Activated gamma-delta T cell (primary cell): Measurements from ENCODE around the gene SH3D19.

Source experiments
- DNase-seq: peaks from one replicate; lab custom pipeline; 2025; lab: John Stamatoyannopoulos, UW

The SH3D19 gene

GRCh38 chr4:151231915-151232595 is 93.3 kb downstream of the SH3D19 start:
- no peak for DNase-seq

DNA sequence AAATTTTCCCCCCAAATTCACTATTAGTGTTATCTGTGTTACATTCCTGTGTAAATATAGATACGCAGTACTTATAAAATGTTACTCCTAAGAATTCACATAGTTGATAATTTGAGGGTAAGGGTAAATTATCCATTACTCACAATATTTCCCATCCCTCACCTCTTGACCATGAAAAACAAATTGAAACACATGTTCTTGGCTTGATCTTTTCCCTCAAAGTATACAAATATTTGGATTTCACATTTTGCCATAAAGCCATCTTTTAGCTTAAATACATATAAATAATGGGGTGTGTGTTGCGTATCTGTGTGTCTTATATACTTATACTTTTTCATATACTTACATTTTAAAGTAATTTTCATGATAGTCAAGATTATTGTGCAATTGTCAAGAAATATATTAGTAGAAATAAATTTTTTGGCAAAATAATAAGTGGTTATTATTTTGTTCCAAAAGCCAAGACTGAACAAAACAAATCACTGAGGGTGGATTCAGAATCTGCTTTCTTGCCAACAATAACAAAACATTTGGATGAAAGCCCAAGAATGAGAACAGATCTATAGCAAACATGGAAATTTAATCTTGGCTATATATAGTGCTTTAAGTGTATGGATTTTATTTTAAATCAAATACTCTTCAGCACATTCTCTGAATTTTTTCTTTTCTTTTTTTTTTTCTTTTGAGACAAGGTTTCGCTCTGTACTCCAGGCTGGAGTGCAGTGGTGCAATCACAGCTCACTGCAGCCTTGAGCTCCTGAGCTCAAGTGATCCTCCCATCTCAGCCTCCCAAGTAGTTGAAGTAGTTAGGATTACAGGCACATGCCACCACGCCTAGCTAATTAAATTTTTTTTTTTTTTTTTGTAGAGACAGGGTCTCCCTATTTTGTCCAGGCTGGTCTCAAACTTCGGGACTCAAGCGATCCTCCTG is 97.0 kb downstream of the SH3D19 start:
- DNase-seq: no peak

DNA sequence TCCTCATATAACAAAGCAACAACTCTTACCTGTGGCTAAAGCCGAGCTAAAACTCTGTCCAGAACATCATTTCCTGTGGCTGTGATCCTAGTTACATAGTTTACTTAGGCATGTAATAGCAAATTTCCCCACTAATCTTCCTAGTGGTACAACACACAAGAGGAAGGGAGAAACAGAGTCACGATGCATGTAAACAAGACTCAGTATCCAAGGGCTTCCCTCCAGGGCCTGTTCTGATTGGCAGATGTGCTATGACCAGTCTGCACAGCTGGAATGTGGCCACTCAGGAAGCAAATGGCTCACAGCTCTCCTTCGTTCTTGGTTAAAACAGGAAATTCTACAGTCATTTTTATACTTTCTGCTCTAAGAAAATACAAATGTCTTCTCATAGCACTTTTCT is 97.7 kb downstream of the SH3D19 start:
- DNase-seq: no peak

GRCh38 chr4:151227172-151227571 is 98.2 kb downstream of the SH3D19 start:
- no peak for DNase-seq

DNA sequence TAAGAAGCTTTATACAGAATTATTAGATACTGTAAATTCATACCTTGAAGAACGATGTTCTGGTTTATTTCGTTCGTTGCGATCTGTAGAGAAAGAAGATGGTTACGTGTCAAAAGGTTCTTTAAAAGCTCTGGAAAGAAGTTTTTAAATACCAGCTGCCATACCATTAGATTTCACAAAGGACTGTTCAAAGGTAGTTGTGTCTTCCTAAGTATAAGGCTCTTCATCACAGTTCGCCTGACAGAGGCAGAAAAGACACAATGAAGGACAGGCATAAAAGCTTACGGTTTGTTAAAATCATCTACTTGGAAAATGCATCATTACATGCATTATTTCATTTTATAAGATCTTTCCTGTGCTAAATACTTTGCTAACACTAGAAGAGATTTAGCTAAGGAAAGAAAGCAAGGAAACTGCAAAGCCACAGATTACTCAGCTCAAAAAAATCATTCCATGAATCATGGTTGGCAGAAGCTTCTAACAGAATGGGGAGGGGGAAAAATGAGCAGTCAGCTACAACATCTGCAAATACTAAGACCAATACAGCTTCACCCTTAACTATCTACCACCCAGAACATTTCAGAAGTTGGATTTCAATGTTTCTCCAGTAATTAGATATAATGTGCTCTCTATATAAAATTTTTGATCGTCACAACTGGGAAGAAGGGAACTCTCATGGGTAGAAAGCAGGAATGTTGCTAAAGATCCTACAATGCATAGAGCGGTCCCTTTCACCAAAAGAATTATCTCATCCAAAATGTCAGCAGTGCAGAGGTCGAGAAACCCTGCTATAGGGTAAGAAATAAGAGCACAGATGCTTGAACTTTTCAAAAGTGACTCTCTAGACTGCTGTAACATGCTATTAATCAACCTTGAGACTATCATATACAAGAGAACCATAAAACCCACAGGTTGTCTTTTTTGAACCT is 99.1 kb downstream of the SH3D19 start:
- DNase-seq: no peak

DNA sequence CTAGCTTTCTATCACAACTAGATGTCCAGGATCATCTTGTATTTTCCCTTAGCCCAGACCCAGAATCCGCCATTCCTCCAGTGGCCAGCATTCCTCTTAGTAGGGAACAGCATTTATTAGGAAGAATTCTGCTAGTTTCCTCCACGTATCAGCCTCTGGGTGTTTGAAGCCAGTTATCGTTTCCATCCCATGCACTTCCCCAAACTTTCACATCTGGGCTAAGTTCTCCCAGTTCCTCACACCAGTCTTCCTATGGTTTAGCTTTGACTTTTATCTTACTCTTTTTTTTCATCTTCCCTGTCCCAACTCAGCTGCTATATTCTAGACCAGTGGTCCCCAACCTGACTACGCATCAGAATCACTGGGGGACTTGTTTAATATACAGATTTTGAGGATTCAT is 101.9 kb downstream of the SH3D19 start:
- DNase-seq: no peak

GRCh38 chr4:151219948-151220347 is 105.5 kb downstream of the SH3D19 start:
- DNase-seq: no peak

- DNase-seq: no peak
Observed at GRCh38 chr4:151219091-151219490, 106.3 kb downstream of the SH3D19 start.

DNA sequence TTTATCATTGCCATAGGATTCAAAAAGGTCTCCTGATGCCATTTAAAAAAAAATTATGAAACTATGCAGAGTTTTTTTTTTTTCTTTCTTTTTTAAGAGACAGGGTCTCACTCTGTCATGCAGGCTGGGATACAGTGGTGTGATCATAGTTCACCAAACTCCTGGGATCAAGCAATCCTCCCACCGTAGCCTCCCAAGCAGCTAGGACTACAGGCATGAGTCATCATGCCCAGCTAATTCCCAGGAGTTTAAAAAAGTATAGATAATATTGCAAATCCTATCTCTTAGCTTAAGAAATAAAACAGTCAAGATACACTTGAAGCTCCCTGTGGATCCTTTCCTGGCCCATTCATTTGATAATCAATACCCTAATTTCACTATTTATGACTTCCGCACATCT is 107.1 kb downstream of the SH3D19 start:
- DNase-seq: no peak

- DNase-seq: no peak
Observed at GRCh38 chr4:151217326-151217725, 108.1 kb downstream of the SH3D19 start.

- DNase-seq: no peak
Observed at GRCh38 chr4:151215295-151215694, 110.1 kb downstream of the SH3D19 start.

- no peak for DNase-seq
Observed at GRCh38 chr4:151207868-151208267, 117.5 kb downstream of the SH3D19 start.

DNA sequence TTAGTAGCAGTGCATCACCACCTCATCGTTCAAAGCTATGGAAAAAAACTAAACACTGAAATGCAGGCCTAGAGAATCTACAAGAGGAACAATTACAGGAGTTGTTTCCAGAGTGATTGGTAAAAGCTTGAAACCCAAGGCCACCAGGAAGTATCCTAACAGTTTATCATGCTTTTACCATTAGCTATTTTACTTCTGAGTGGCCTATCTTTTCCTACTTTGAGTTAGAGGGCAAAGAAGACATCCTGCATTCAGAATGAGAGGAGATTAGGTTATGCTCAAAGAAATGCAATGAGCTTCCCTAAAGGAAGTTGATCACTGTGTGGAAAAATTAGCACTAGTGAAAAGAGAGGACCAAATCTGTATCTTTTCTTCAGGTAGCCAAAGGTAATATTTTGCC is 118.2 kb downstream of the SH3D19 start:
- no peak for DNase-seq

DNA sequence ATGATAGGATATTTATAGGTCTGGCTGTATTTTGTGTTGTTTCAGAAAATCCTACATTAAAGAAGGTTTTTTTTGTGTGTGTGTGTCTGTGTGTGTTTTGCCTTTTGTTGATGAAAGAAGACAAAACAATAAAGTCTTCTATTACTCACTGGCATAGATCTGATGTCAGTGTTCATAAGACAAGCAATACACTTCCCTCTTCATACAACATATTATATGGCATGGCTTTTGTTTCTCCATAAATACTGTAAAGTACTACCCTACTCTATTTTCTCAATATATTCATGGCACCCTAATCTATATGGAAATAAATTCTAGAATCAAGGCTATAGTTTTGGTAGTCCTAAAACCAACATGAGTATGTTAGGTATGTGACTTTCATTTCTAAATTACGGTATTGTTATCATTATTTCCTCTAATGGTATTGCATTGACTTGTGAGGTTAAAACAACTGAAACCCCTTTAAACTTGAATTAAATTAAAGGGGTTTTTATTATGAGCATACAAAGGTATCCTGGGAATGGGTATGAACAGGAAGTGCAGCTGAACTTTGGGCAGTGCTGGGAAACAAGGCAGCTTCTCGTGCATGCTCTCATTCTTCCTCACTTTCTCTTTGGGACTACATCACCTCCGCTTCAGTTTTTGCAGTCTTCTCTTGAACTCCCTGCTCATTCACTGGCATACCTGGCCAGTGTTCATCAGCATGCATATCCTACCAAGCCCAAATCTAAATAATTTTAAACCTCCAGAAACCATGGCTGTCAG is 119.0 kb downstream of the SH3D19 start:
- no peak for DNase-seq

GRCh38 chr4:151205722-151206121 is 119.7 kb downstream of the SH3D19 start:
- no peak for DNase-seq

DNA sequence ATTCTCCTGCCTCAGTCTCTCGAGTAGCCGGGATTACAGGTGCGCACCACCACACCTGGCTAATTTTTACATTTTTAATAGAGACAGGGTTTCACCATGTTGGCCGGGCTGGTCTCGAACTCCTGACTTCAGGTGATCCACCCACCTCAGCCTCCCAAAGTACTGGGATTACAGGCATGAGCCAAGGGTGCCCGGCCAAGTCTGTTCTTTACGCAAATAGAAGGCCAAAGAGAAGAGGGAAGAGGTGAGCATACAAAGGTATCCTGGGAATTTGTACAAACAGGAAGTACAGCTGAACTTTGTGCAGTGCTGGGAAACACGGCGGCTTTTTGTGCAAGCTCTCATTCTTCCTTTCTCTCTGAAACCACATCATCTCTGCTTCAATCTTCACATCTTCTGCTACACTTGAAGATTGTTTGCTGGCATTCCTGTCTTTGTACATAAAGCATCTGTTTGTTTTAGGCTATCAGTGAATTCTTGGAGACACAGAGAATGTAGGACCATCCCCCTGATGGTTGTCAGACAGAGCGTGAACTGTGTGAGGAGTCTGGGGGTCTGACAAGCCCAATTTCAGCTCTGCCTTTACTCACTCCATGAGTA is 120.4 kb downstream of the SH3D19 start:
- no peak for DNase-seq

- no peak for DNase-seq
Observed at GRCh38 chr4:151202851-151203455, 122.5 kb downstream of the SH3D19 start.

- no peak for DNase-seq
Observed at GRCh38 chr4:151202381-151202780, 123.0 kb downstream of the SH3D19 start.

DNA sequence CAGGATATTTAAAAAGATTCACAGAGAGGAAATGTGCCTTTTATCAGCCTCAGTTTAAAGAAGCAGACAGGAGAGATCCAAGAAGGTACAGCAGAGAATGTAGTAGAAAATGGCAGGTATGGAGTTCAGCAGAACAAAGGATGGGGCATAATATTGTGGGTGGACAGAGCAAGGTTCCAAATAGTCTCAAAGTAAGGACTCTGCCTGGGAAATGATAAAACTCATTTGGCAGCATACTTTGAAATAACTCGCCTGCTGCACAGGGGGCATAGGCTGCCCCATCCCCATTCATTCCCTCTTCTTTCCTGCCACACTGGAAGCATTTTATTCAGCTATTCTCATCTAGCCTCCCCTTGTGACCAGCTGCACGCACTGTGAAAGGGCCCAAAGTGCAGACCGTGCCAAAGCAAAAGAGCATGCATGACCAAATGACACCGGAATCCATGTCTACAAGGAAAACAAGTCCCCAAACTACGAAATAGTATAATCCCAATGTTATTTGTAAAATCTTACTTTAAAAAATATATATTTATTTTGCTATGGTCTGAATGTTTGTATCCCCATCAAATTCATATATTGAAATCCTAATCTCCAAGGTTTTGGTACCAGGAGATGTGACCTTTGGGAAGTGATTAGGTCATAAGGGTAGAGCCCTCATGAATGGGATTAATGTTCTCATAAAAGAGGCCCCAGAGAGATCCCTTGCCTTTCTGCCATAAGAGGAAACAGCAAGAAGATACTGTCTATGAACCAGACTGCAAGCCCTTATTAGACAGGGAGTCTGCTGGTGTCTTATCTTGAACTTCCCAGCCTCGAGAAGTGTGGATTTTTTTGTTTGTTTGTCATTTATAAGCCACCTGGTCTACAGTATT is 125.8 kb downstream of the SH3D19 start:
- no peak for DNase-seq

GRCh38 chr4:151198748-151199147 is 126.7 kb downstream of the SH3D19 start:
- no peak for DNase-seq
